Retinal pigment epithelial cell (primary cell): ENCODE data around the gene UBE2E1.

Source experiments
- DNase-seq: peaks from one replicate; pipeline ENCODE4 v3.0.0-alpha.2; 2010; ENCODE audit warnings: low read depth
- H3K4me3 ChIP-seq: 2 replicates; pipeline ENCODE4 v1.5.1; 2011; ENCODE audit warnings: mild to moderate bottlenecking, low read length, control low read depth, moderate library complexity
- CTCF ChIP-seq: conservative IDR thresholded peaks from 2 replicates; pipeline ENCODE4 v1.5.1; 2011; ENCODE audit warnings: low read depth, low read length, control low read depth, inconsistent platforms

UBE2E1 gene

GRCh38 chr3:23873941-23874340 lies 68.2 kb downstream of the UBE2E1 start:
- DNase-seq = no peak
- TF ChIP-seq CTCF = no peak
- H3K4me3 ChIP-seq = no peak overlapping the region

- no peak for TF ChIP-seq CTCF
- H3K4me3 ChIP-seq = no peak overlapping the region
- DNase-seq = no peak
Measured at GRCh38 chr3:23874359-23875112, 68.8 kb downstream of the UBE2E1 start.

- no peak for DNase-seq
- no peak for TF ChIP-seq CTCF
- no peak overlapping the region for H3K4me3 ChIP-seq
Measured at GRCh38 chr3:23875113-23875725, 69.5 kb downstream of the UBE2E1 start.

- TF ChIP-seq CTCF = no peak
- no peak overlapping the region for H3K4me3 ChIP-seq
- no peak for DNase-seq
Measured at GRCh38 chr3:23876923-23877322, 71.2 kb downstream of the UBE2E1 start.

- DNase-seq = no peak
- H3K4me3 ChIP-seq = no peak overlapping the region
- TF ChIP-seq CTCF = no peak
Measured at GRCh38 chr3:23877329-23877980, 71.7 kb downstream of the UBE2E1 start.

GRCh38 chr3:23879485-23879884 lies 73.7 kb downstream of the UBE2E1 start:
- H3K4me3 ChIP-seq = no peak overlapping the region
- no peak for DNase-seq
- no peak for TF ChIP-seq CTCF
